HEK293 (cell line): ENCODE data around the gene IFT172.

Experiments
- HOXA7 ChIP-seq: sonication (generic); formaldehyde crosslinking; IDR thresholded peaks from 2 replicates; pipeline ENCODE4 v1.8.1; 2022; ENCODE audit warnings: missing genetic modification reagents, borderline replicate concordance
- MEIS1 ChIP-seq: sonication (generic); formaldehyde crosslinking; IDR thresholded peaks from 2 replicates; pipeline ENCODE4 v1.8.1; 2022; ENCODE audit warnings: missing genetic modification reagents, mild to moderate bottlenecking, borderline replicate concordance
- SP2 ChIP-seq: fragments of 450-650 bp; formaldehyde crosslinking; IDR thresholded peaks from 2 replicates; pipeline ENCODE4 v1.5.1; 2016; ENCODE audit warnings: missing biosample characterization, missing genetic modification characterization
- ZBTB21 ChIP-seq: fragments of 450-650 bp; formaldehyde crosslinking; IDR thresholded peaks from 2 replicates; pipeline ENCODE4 v1.5.1; 2017; ENCODE audit warnings: missing biosample characterization, missing genetic modification characterization
- ZNF274 ChIP-seq, 2 experiments: fragments of 200-500 bp in 1 of 2; fragments of 450-650 bp in 1 of 2; sonication (Bioruptor generic) in 1 of 2; formaldehyde crosslinking in 1 of 2; IDR thresholded peaks; 2 replicates each; pipeline versions ENCODE4 v1.5.1 to v1.6.1; 2014 to 2016; ENCODE audit warnings: borderline replicate concordance in 1 of 2, inconsistent platforms in 1 of 2, low read length in 1 of 2, missing biosample characterization in 1 of 2, missing genetic modification characterization in 1 of 2
- ZNF335 ChIP-seq: fragments of 450-650 bp; formaldehyde crosslinking; conservative IDR thresholded peaks from 2 replicates; pipeline ENCODE4 v1.5.1; 2016; ENCODE audit warnings: missing biosample characterization, missing genetic modification characterization
- ZNF416 ChIP-seq: fragments of 450-650 bp; formaldehyde crosslinking; IDR thresholded peaks from 2 replicates; pipeline ENCODE4 v1.5.1; 2016; ENCODE audit warnings: missing biosample characterization, missing genetic modification characterization
- ZNF610 ChIP-seq: fragments of 450-650 bp; formaldehyde crosslinking; IDR thresholded peaks from 2 replicates; pipeline ENCODE4 v1.5.1; 2016; ENCODE audit warnings: missing biosample characterization, missing genetic modification characterization, borderline replicate concordance
- TF ChIP-seq, protein P1 (sequence below): fragments of 450-650 bp; formaldehyde crosslinking; IDR thresholded peaks from 2 replicates; pipeline ENCODE4 v1.5.1; 2016; ENCODE audit warnings: missing biosample characterization, missing genetic modification characterization
- TF ChIP-seq, protein P2 (sequence below): fragments of 450-650 bp; formaldehyde crosslinking; IDR thresholded peaks from 2 replicates; pipeline ENCODE4 v1.5.1; 2016; ENCODE audit warnings: missing biosample characterization, missing genetic modification characterization
- TF ChIP-seq, protein P3 (sequence below): fragments of 450-650 bp; formaldehyde crosslinking; IDR thresholded peaks from 2 replicates; pipeline ENCODE4 v1.5.1; 2016; ENCODE audit warnings: missing biosample characterization, missing genetic modification characterization

DNA sequence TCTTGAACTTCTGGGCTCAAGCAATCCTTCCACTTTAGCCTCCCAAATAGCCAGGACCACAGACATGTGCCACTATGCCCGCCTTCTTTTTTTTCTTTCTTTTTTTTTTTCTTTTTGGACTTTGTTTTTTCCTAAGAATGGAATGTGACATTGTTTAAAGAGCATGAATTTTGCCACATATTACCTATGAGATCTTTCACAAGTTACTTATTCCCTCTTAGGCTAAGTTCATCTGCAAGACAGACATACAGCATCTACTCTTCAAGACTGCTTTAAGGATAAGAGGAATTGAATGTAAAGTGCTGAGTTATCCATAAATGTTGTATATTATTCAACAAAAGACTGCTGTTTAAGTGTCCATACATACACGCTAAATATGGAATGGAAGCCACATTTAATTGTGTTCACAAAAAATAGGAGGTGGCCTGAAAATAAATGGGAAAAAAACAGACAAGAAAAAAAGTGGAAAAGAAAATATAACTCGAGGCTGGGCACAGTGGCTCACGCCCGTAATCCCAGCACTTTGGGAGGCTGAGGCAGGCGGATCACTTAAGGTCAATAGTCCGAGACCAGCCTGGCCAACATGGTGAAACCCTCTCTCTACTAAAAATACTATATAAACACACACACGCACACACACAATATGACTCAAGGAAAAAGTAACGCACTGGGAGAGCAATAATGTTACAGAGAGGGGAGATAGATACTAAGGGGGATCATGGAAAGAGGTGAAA lies 77.0 kb downstream of the IFT172 start:
- TF ChIP-seq, protein P1, sequence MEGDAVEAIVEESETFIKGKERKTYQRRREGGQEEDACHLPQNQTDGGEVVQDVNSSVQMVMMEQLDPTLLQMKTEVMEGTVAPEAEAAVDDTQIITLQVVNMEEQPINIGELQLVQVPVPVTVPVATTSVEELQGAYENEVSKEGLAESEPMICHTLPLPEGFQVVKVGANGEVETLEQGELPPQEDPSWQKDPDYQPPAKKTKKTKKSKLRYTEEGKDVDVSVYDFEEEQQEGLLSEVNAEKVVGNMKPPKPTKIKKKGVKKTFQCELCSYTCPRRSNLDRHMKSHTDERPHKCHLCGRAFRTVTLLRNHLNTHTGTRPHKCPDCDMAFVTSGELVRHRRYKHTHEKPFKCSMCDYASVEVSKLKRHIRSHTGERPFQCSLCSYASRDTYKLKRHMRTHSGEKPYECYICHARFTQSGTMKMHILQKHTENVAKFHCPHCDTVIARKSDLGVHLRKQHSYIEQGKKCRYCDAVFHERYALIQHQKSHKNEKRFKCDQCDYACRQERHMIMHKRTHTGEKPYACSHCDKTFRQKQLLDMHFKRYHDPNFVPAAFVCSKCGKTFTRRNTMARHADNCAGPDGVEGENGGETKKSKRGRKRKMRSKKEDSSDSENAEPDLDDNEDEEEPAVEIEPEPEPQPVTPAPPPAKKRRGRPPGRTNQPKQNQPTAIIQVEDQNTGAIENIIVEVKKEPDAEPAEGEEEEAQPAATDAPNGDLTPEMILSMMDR (tag by site-specific recombination) = no peak
- TF ChIP-seq, protein P2, sequence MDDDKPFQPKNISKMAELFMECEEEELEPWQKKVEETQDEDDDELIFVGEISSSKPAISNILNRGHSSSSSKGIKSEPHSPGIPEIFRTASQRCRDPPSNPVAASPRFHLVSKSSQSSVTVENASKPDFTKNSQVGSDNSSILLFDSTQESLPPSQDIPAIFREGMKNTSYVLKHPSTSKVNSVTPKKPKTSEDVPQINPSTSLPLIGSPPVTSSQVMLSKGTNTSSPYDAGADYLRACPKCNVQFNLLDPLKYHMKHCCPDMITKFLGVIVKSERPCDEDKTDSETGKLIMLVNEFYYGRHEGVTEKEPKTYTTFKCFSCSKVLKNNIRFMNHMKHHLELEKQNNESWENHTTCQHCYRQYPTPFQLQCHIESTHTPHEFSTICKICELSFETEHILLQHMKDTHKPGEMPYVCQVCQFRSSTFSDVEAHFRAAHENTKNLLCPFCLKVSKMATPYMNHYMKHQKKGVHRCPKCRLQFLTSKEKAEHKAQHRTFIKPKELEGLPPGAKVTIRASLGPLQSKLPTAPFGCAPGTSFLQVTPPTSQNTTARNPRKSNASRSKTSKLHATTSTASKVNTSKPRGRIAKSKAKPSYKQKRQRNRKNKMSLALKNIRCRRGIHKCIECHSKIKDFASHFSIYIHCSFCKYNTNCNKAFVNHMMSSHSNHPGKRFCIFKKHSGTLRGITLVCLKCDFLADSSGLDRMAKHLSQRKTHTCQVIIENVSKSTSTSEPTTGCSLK (tag by site-specific recombination) = no peak
- TF ChIP-seq ZNF335 (tag by site-specific recombination) (no peak), SP2 (tag by site-specific recombination) (no peak), HOXA7 (CRISPR knock-in tag) (no peak), ZNF274 (IDR thresholded peaks at IDR 0.05; ENCODE audit: low read length) (no peak), ZNF274 (tag by site-specific recombination; IDR thresholded peaks at IDR 0.05; ENCODE audit: borderline replicate concordance) (no peak), ZNF416 (tag by site-specific recombination) (no peak), ZNF610 (tag by site-specific recombination) (no peak), MEIS1 (CRISPR knock-in tag) (no peak), ZBTB21 (no peak)
- TF ChIP-seq, protein P3, sequence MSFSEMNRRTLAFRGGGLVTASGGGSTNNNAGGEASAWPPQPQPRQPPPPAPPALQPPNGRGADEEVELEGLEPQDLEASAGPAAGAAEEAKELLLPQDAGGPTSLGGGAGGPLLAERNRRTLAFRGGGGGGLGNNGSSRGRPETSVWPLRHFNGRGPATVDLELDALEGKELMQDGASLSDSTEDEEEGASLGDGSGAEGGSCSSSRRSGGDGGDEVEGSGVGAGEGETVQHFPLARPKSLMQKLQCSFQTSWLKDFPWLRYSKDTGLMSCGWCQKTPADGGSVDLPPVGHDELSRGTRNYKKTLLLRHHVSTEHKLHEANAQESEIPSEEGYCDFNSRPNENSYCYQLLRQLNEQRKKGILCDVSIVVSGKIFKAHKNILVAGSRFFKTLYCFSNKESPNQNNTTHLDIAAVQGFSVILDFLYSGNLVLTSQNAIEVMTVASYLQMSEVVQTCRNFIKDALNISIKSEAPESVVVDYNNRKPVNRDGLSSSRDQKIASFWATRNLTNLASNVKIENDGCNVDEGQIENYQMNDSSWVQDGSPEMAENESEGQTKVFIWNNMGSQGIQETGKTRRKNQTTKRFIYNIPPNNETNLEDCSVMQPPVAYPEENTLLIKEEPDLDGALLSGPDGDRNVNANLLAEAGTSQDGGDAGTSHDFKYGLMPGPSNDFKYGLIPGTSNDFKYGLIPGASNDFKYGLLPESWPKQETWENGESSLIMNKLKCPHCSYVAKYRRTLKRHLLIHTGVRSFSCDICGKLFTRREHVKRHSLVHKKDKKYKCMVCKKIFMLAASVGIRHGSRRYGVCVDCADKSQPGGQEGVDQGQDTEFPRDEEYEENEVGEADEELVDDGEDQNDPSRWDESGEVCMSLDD = no peak
